Vagina (tissue), 2 donors: Measurements from ENCODE around the gene KDM7A. TPM values are rescaled to one million over a fixed set of nuclear protein-coding genes. Genes with fewer than 3 reads are reported as not detected.

ENCODE experiments used
- DNase-seq, 2 donors: peaks; one replicate each; pipeline ENCODE4 v3.0.0-alpha.2; 2017; ENCODE audit errors: extremely low spot score in 2 of 2
- H3K27ac ChIP-seq: fragments of 200-600 bp; sonication (generic); one replicate; pipeline ENCODE4 v1.5.1; 2019
- H3K27me3 ChIP-seq: fragments of 200-600 bp; sonication (generic); one replicate; pipeline ENCODE4 v1.5.1; 2019
- H3K36me3 ChIP-seq, 2 donors: fragments of 200-600 bp; sonication (generic); one replicate each; pipeline ENCODE4 v1.5.1; 2017 to 2019
- H3K4me1 ChIP-seq: fragments of 200-600 bp; sonication (generic); one replicate; pipeline ENCODE4 v1.5.1; 2019
- H3K4me3 ChIP-seq, 2 donors: fragments of 200-600 bp; sonication (generic); 1 replicate in 1 of 2; 2 replicates in 1 of 2; pipeline ENCODE4 v1.5.1; 2016 to 2019
- H3K9me3 ChIP-seq: fragments of 200-600 bp; sonication (generic); one replicate; pipeline ENCODE4 v1.5.1; 2019
- POLR2A ChIP-seq, 2 donors: fragments of 450-650 bp; IDR thresholded peaks; one replicate each; pipeline ENCODE4 v1.6.1; 2017; ENCODE audit warnings: antibody characterized with exemption in 2 of 2, mild to moderate bottlenecking in 2 of 2, moderate library complexity in 2 of 2
- POLR2AphosphoS5 ChIP-seq, 2 donors: sonication (generic); formaldehyde crosslinking; IDR thresholded peaks; one replicate each; pipeline ENCODE4 v1.9.0; 2017; ENCODE audit warnings: antibody characterized with exemption in 2 of 2, mild to moderate bottlenecking in 2 of 2, low read depth in 1 of 2; ENCODE audit not compliant: insufficient read depth in 1 of 2
- intact Hi-C: fragments of 100-400 bp; cut with DNase I; formaldehyde crosslinking; loops from one replicate; pipeline ENCODE4 v1.15.1; 2023
- total RNA-seq: library from RNA; depleted of rRNA; stranded (reverse); fragments of >200 nt; gene quantifications from one replicate; pipeline ENCODE4 v1.2.3, GENCODE V29; 2016
- TF ChIP-seq, protein P1 (sequence below), 3 experiments: fragments of 450-650 bp in 2 of 3; fragments of 200-600 bp in 1 of 3; sonication (generic) in 1 of 3; IDR thresholded peaks; one replicate each; pipeline ENCODE4 v1.5.1; 2017 to 2019; ENCODE audit warnings: antibody characterized with exemption in 3 of 3, mild to moderate bottlenecking in 2 of 3, moderate library complexity in 2 of 3

Gene KDM7A
- total RNA-seq, 1 donor from 2014 or later = 24.6 TPM

DNA sequence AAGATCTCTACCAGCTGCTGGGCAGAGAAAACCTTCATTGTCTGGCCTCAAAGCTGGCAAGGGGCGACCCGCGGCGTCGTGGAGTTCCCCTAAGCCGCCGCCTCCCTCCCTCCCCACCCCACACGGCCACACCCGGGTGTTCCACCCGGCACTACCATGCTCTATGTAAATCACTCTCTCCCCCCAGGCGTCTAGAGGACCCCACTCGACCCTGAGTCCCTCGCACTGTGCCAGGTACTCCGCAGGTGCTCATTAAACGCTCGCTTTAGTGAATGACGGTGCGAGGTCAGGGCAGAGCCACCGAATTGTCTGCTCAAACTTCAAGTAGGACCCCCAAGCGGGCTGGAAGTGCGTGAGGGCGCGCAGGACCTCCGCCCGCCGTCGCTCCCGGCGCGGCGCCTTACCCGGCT is 114.7 kb downstream of the KDM7A start:
- intact Hi-C loops = no loop called here
- peak overlapping the region; percentile 95 for H3K27ac ChIP-seq
- H3K36me3 ChIP-seq = no peaks in the 10 kb centered on the region
- no peaks in the 10 kb centered on the region for H3K9me3 ChIP-seq
- TF ChIP-seq, protein P1, sequence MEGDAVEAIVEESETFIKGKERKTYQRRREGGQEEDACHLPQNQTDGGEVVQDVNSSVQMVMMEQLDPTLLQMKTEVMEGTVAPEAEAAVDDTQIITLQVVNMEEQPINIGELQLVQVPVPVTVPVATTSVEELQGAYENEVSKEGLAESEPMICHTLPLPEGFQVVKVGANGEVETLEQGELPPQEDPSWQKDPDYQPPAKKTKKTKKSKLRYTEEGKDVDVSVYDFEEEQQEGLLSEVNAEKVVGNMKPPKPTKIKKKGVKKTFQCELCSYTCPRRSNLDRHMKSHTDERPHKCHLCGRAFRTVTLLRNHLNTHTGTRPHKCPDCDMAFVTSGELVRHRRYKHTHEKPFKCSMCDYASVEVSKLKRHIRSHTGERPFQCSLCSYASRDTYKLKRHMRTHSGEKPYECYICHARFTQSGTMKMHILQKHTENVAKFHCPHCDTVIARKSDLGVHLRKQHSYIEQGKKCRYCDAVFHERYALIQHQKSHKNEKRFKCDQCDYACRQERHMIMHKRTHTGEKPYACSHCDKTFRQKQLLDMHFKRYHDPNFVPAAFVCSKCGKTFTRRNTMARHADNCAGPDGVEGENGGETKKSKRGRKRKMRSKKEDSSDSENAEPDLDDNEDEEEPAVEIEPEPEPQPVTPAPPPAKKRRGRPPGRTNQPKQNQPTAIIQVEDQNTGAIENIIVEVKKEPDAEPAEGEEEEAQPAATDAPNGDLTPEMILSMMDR (IDR thresholded peaks at IDR 0.05) = no peak
- TF ChIP-seq POLR2A (IDR thresholded peaks at IDR 0.05) (no peak), POLR2AphosphoS5 (IDR thresholded peaks at IDR 0.05; ENCODE audit: insufficient read depth in 1 of 2, low read depth in 1 of 2) (no peak)
- peak overlapping the region; percentile 85 to 93 for H3K4me3 ChIP-seq
- H3K27me3 ChIP-seq = no peaks in the 10 kb centered on the region
- DNase-seq = no peak
- H3K4me1 ChIP-seq = peaks cover 31% of the 10 kb centered on the region

DNA sequence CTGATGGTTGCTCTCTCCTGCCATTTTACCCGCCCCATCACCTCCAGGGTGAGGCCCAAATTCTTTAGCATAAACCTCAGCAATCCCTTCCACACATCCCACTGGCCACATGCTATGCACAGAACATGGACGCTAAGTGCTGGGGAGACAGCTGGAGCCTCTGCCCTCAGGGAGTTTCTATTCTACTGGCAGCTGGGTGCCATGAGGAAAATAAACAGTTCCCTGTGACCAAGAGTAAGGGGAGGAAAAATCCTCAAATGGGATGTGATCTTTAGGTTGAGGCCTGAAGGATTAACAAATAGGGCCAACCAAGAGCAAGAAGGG is 115.2 kb downstream of the KDM7A start:
- Histone ChIP-seq H3K27me3 (no peaks in the 10 kb centered on the region), H3K4me3 (peak overlapping the region; percentile 85 to 93), H3K4me1 (peaks cover 31% of the 10 kb centered on the region), H3K9me3 (no peaks in the 10 kb centered on the region), H3K27ac (peak overlapping the region; percentile 95), H3K36me3 (no peaks in the 10 kb centered on the region)
- DNase-seq = peak in 1 of 2 donors; percentile 86
- no peak for TF ChIP-seq POLR2AphosphoS5 (IDR thresholded peaks at IDR 0.05; ENCODE audit: insufficient read depth in 1 of 2, low read depth in 1 of 2)
- TF ChIP-seq POLR2A (IDR thresholded peaks at IDR 0.05) = no peak
- TF ChIP-seq, protein P1 (IDR thresholded peaks at IDR 0.05) = no peak
- intact Hi-C loops = no loop called here

DNA sequence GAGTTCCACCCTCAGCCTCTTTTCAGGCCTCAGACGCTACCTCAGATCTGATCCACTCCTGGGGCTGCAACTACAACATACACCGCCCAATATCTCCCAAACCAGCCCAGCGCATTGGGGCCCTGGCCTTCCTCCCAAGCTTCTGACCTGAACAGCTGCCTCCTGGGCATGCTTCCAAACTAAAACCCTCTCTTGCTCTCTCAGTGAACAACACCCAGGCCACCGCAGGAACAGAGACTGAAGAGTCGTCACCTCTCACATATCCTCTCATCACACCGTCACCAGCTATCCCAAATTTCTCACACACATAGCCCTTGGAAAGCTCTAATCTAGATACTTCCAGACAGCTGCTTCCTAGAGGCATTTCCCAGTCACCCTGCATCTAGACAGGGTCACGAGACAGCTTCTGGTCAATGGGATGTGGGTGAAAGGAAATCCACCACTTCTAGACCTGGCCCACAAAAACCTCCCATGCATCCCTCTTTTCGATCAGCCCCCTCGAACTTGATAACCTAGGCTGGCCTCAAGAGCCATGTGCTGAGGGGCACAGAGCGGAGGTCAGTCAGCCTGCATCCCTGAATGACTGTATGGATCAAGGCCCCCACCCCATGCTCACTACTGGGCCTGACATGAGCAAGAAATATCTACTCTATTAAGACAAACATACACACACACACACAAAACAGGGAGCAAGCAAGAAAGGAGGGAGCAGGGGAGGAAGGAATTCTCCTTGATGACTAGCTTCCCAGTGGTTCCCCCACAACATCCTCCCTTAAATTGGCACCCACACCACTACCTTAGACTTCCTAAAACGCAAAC is 115.8 kb downstream of the KDM7A start:
- intact Hi-C loops = no loop called here
- H3K27me3 ChIP-seq = no peaks in the 10 kb centered on the region
- no peaks in the 10 kb centered on the region for H3K9me3 ChIP-seq
- peak overlapping the region; percentile 85 to 93 for H3K4me3 ChIP-seq
- peak overlapping the region; percentile 95 for H3K27ac ChIP-seq
- H3K4me1 ChIP-seq = peaks cover 31% of the 10 kb centered on the region
- TF ChIP-seq, protein P1 (IDR thresholded peaks at IDR 0.05) = no peak
- no peak for TF ChIP-seq POLR2AphosphoS5 (IDR thresholded peaks at IDR 0.05; ENCODE audit: insufficient read depth in 1 of 2, low read depth in 1 of 2)
- TF ChIP-seq POLR2A (IDR thresholded peaks at IDR 0.05) = no peak
- no peaks in the 10 kb centered on the region for H3K36me3 ChIP-seq
- peak in 1 of 2 donors; percentile 72 for DNase-seq

DNA sequence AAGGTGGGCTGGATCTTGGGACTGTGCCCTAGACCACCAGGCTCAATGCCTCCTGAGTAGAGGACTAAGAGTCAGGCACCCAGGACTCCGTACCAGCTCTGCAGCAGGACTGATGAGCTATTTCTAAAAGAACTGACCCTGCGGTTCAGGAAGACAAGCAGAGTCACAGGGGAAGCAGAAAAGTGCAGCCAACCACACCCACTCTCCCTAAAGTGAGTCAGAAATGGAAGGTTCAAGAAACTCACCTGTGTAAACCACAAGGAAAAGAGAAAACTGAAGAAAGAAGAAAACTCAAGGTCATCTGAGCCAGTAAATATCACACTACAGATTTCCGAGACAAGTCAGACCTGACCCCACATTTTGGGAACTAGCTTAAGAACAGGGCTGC is 116.5 kb downstream of the KDM7A start:
- intact Hi-C loops = no loop called here
- Histone ChIP-seq H3K4me3 (no peak overlapping the region), H3K36me3 (no peaks in the 10 kb centered on the region), H3K9me3 (no peaks in the 10 kb centered on the region), H3K27ac (peak overlapping the region; percentile 95), H3K4me1 (peaks cover 31% of the 10 kb centered on the region), H3K27me3 (no peaks in the 10 kb centered on the region)
- DNase-seq = no peak
- TF ChIP-seq, protein P1 (IDR thresholded peaks at IDR 0.05) = no peak
- TF ChIP-seq POLR2AphosphoS5 (IDR thresholded peaks at IDR 0.05; ENCODE audit: insufficient read depth in 1 of 2, low read depth in 1 of 2) (no peak), POLR2A (IDR thresholded peaks at IDR 0.05) (no peak)
